SK-N-SH (cell line): ENCODE results near the gene TXNDC16.
"Not testable (repeated sequence)": the region's sequence is repeated elsewhere in the genome, so short reads cannot be mapped to it uniquely, and the experiment has no call there.

Experiments used
- EP300 ChIP-seq, 2 experiments: IDR thresholded peaks; 2 replicates each; pipeline versions ENCODE4 v1.4.0 to v1.6.1; 2012; ENCODE audit warnings: borderline replicate concordance in 1 of 2, low read depth in 1 of 2, low read length in 1 of 2
- GABPA ChIP-seq: IDR thresholded peaks from 2 replicates; pipeline ENCODE4 v1.4.0; 2012; ENCODE audit warnings: low read depth, mild to moderate bottlenecking
- GATA2 ChIP-seq: sonication (generic); formaldehyde crosslinking; IDR thresholded peaks from 2 replicates; pipeline ENCODE4 v1.5.0; 2020; ENCODE audit warnings: mild to moderate bottlenecking, missing genetic modification reagents
- JUND ChIP-seq: IDR thresholded peaks from 2 replicates; pipeline ENCODE4 v1.4.0; 2012
- NRF1 ChIP-seq: IDR thresholded peaks from 2 replicates; pipeline ENCODE4 v1.6.1; 2012; ENCODE audit warnings: low read depth, mild to moderate bottlenecking, low read length
- POLR2AphosphoS5 ChIP-seq: IDR thresholded peaks from 2 replicates; pipeline ENCODE4 v1.6.1; 2012; ENCODE audit warnings: low read depth, low read length
- RAD21 ChIP-seq: IDR thresholded peaks from 2 replicates; pipeline ENCODE4 v1.6.1; 2012; ENCODE audit warnings: mild to moderate bottlenecking, low read length
- RCOR1 ChIP-seq: fragments of 150-350 bp; IDR thresholded peaks from 2 replicates; pipeline ENCODE4 v1.6.1; 2017; ENCODE audit warnings: antibody characterized with exemption, low read length
- TCF12 ChIP-seq: IDR thresholded peaks from 2 replicates; pipeline ENCODE4 v1.4.0; 2012
- USF1 ChIP-seq: IDR thresholded peaks from 2 replicates; pipeline ENCODE4 v1.4.0; 2012; ENCODE audit warnings: low read depth, borderline replicate concordance
- USF2 ChIP-seq: fragments of 150-350 bp; IDR thresholded peaks from 2 replicates; pipeline ENCODE4 v1.6.1; 2017; ENCODE audit warnings: antibody characterized with exemption, low read length, low read depth, borderline replicate concordance
- TF ChIP-seq, protein P1 (sequence below): fragments of 200-600 bp; sonication (generic); IDR thresholded peaks from 2 replicates; pipeline ENCODE4 v1.6.1; 2017; ENCODE audit warnings: antibody characterized with exemption, mild to moderate bottlenecking, moderate library complexity

GRCh38 chr14:52472251-52472650 lies 80.1 kb downstream of the TXNDC16 start:
- not testable (repeated sequence) for TF ChIP-seq JUND; USF1; POLR2AphosphoS5; RCOR1; USF2; RAD21; GATA2 (CRISPR knock-in tag); GABPA; NRF1; EP300 (IDR thresholded peaks at IDR 0.05; ENCODE audit: borderline replicate concordance in 1 of 2, low read depth in 1 of 2, low read length in 1 of 2); TCF12
- TF ChIP-seq, protein P1, sequence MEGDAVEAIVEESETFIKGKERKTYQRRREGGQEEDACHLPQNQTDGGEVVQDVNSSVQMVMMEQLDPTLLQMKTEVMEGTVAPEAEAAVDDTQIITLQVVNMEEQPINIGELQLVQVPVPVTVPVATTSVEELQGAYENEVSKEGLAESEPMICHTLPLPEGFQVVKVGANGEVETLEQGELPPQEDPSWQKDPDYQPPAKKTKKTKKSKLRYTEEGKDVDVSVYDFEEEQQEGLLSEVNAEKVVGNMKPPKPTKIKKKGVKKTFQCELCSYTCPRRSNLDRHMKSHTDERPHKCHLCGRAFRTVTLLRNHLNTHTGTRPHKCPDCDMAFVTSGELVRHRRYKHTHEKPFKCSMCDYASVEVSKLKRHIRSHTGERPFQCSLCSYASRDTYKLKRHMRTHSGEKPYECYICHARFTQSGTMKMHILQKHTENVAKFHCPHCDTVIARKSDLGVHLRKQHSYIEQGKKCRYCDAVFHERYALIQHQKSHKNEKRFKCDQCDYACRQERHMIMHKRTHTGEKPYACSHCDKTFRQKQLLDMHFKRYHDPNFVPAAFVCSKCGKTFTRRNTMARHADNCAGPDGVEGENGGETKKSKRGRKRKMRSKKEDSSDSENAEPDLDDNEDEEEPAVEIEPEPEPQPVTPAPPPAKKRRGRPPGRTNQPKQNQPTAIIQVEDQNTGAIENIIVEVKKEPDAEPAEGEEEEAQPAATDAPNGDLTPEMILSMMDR, result not testable (repeated sequence)
